Right ventricle myocardium superior (tissue), 1 donor: ENCODE measurements around the gene FAM219B. TPM values are rescaled to one million over a fixed set of nuclear protein-coding genes. Genes with fewer than 3 reads are reported as not detected.
"Not testable (repeated sequence)": the region's sequence is repeated elsewhere in the genome, so short reads cannot be mapped to it uniquely, and the experiment has no call there.

ENCODE experiments used
- ATAC-seq: fragments of 200-7000 bp; cut with Tn5 transposase; one replicate; pipeline ENCODE4 v1.9.1; 2020; ENCODE audit warnings: mild to moderate bottlenecking; ENCODE audit not compliant: poor library complexity
- DNase-seq: peaks from one replicate; pipeline ENCODE4 v3.0.0-alpha.2; 2020
- intact Hi-C: fragments of 100-400 bp; cut with DNase I; formaldehyde crosslinking; loops from one replicate; pipeline ENCODE4 v1.11.2; 2022
- long read RNA-seq: library from polyadenylated mRNA; unstranded; transcript quantifications from one replicate; pipeline ENCODE4 v2.0.0, GENCODE V29; 2021
- total RNA-seq: library from RNA; stranded (reverse); fragmentation: NEBNext Ultra II Directional; extraction: Animal tissue kit (Norgen Biotek cat#: 25700); gene quantifications from one replicate; pipeline ENCODE4 v1.2.1, GENCODE V29; 2021
- donor health status: DM: no; HTN: yes; CAD: no; lungs with severe emphysema.

The FAM219B gene, protein sequence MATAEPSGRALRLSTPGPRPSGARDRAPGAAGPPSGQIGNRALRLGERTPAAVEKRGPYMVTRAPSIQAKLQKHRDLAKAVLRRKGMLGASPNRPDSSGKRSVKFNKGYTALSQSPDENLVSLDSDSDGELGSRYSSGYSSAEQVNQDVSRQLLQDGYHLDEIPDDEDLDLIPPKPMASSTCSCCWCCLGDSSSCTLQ
- total RNA-seq, result 115 TPM
- long read RNA-seq, transcript FAM219B-201 (5 exons, 3,550 nt), result major isoform, 82 of 183 reads
- long read RNA-seq, transcript FAM219B-202 (5 exons, 587 nt), result minor isoform, 26 of 183 reads
- long read RNA-seq, transcript FAM219B-217 (4 exons, 3,219 nt), result minor isoform, 19 of 183 reads
- long read RNA-seq, partial matches to known transcripts, result 4 of 183 reads
- long read RNA-seq, other reads (novel, unspliced or antisense), result 39 of 183 reads

- ATAC-seq (peak; percentile 96), DNase-seq (peak; percentile 97)
- intact Hi-C loops, result no loop called here
These were observed at the start of gene FAM219B for GRCh38 chr15:74906450-74907162. TSS of gene FAM219B (minus strand) at chr15:74906851. CDS start at chr15:74906800, 51 bp downstream.

DNA sequence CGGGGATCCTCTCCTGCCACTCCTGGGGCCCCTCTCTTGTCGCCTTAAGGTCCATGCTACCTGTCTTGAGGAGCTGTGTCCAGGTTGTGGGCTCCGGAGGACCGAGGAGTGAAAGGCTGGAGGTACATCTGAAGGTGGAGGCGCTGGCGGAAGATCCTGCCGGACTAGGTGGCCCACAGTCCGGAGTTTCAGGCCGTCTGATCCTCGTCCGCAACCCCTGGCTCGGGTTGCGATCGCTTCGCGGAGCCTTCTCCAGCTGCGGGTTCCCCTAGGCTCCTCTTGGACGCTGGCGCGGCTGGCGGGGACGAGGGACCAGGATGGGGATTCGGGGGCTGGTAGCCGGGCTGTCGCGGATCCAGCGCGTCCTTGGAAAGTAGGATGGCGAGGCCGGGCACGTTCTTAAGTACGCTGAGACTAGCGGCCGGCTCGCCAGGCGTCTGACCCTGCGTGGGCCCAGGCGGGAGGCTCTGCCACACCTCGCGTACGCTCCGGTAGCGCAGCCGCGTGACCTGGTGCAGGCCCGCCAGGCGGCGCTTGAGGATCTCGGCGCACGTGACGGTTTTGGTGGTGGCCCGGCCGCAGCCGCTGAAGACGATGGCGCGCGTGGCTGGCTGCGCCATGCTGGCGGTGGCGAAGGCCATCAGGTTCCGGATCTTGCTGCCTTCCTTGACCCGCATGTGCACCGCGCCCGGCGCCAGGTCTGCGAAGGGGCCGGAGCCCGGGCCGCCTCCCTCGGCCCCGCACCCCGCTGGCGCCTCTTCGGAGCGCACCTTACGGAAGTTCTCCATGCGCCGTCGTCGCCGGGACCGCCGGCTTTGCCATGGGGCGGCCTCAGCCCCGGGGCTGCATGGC is 49.4 kb upstream of the FAM219B start:
- intact Hi-C loops, result loop anchor here (10.0 kb wide), 2 partner anchors 249 to 321 kb away; partner anchors contain the start of gene C15orf39
- DNase-seq, result peak; percentile 90

GRCh38 chr15:74955017-74955416 is 48.4 kb upstream of the FAM219B start:
- intact Hi-C loops, result loop anchor here (10.0 kb wide), 2 partner anchors 250 to 320 kb away; partner anchors contain the start of gene C15orf39
- ATAC-seq (no peak), DNase-seq (no peak)

More for the DNA sequence above, 49.4 kb upstream of the FAM219B start:
- peak; percentile 78 for ATAC-seq

GRCh38 chr15:74954515-74954914 is 47.9 kb upstream of the FAM219B start:
- intact Hi-C loops, result loop anchor here (10.0 kb wide), 2 partner anchors 250 to 320 kb away; partner anchors contain the start of gene C15orf39
- ATAC-seq (no peak), DNase-seq (peak; percentile 50)

- no peak for DNase-seq
- no peak for ATAC-seq
- intact Hi-C loops, result loop anchor here (2.0 to 10.0 kb wide), 3 partner anchors 180 to 316 kb away; partner anchors contain the start of gene C15orf39
These were observed 44.4 kb upstream of the FAM219B start for GRCh38 chr15:74951006-74951405.

GRCh38 chr15:74950078-74950908 is 43.6 kb upstream of the FAM219B start:
- intact Hi-C loops, result loop anchor here (2.0 to 10.0 kb wide), 3 partner anchors 179 to 315 kb away; partner anchors contain the start of gene C15orf39
- ATAC-seq (peak; percentile 81), DNase-seq (peak; percentile 60)

- intact Hi-C loops, result no loop called here
- ATAC-seq, result peak; percentile 98
- DNase-seq, result peak; percentile 96
These were observed 31.1 kb upstream of the FAM219B start, which contains the start of gene COX5A for GRCh38 chr15:74937590-74938371. TSS of gene COX5A (minus strand) at chr15:74938073. CDS start at chr15:74938014, 59 bp downstream.

DNA sequence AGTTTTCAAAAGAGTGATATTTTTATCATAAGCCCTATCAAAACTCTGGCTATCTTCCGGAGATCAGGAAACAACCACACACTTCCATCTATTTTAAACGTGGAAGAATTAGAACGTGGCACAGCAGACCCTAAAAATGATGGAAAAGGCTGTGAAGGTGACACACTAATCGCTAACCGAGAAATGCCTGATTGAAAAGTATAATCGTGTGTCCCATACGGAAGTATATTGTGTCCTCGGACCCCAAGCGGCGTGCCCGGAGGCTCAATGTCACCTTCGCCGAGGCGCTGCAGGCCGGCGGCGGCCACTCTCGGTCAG is 30.6 kb upstream of the FAM219B start:
- intact Hi-C loops, result no loop called here
- no peak for DNase-seq
- no peak for ATAC-seq

DNA sequence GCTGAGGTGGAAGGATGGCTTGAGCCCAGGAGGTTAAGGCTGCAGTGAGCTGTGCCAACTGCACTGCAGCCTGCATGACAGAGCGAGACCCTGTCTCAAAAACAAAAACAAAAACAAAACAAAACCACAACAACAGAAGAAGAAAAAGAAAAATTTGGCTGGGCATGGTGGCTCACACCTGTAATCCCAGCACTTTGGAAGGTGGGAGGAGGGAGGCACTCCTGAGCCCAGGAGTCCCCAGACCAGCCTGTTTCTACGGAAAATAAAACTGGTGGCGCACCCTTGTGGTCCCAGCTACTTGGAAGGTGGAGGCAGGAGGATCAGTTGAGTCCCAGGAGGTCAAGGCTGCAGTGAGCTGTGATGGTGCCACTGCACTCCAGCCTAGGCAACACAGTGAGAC is 28.5 kb upstream of the FAM219B start:
- intact Hi-C loops, DNase-seq, ATAC-seq: not testable (repeated sequence)

DNA sequence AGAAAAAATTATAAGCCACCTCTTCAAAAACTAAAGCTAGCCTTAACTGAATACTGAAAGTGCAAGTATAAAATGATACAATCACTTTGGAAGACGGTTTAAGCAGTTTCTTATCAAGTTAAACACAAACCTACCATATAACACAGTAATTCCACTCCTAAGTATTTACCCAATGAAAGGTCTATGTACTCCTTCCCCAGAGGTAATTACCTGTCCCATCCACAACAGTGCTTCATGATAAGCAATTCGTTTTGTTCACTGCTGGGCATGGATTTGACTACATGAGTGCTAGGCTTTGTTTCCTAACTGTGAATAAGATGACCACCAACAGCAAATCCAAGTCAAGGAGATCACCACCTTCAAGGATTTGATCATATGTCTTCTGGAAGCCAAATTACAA is 26.9 kb upstream of the FAM219B start:
- intact Hi-C loops, result no loop called here
- DNase-seq, result no peak
- ATAC-seq, result no peak

DNA sequence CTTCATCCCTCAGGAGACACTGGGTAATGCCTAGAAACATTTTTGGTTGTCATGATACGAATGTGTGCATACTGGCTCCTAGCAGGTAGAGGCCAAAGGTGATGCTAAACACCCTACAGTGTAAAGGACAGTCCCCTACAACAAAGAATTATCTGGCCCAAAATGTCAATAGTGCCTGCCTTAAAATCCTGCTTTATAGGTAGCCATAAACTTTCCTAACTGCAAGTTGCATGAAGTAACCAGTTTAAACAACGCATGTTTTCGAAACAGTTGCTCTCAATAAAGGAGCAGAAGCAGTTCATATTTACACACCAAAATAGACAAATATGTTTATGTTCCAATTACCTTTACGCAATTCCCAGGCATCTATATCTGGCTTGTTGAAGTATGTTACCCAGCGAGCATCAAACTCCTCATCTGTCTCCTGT is 22.1 kb upstream of the FAM219B start:
- ATAC-seq (no peak), DNase-seq (no peak)
- intact Hi-C loops, result no loop called here

GRCh38 chr15:74924525-74924924 is 17.9 kb upstream of the FAM219B start:
- ATAC-seq, result no peak
- no peak for DNase-seq
- intact Hi-C loops, result no loop called here

GRCh38 chr15:74920456-74920855 is 13.8 kb upstream of the FAM219B start:
- ATAC-seq (no peak), DNase-seq (no peak)
- intact Hi-C loops, result no loop called here

- no peak for DNase-seq
- no peak for ATAC-seq
- intact Hi-C loops, result no loop called here
These were observed 11.0 kb upstream of the FAM219B start for GRCh38 chr15:74917676-74918075.

GRCh38 chr15:74913799-74914198 is 7.1 kb upstream of the FAM219B start:
- DNase-seq, ATAC-seq, intact Hi-C loops: not testable (repeated sequence)

DNA sequence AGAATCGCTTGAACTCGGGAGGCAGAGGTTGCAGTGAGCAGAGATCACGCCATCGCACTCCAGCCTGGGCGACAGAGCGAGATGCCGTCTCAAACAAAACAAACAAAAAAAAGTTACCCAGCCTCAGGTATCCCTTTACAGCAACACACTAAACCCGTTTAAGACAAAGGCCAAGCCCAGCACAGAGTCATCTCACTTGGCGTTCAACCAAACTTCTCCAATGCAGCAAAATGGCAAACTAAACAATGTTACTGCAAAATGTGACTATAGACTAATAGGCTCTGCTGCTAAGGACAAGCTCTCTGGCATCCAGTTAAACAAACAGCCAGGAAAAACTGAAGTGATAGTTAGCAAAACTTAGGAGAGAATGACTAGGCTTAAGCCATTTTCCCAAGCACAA is 6.4 kb upstream of the FAM219B start:
- no peak for DNase-seq
- no peak for ATAC-seq
- intact Hi-C loops, result no loop called here

DNA sequence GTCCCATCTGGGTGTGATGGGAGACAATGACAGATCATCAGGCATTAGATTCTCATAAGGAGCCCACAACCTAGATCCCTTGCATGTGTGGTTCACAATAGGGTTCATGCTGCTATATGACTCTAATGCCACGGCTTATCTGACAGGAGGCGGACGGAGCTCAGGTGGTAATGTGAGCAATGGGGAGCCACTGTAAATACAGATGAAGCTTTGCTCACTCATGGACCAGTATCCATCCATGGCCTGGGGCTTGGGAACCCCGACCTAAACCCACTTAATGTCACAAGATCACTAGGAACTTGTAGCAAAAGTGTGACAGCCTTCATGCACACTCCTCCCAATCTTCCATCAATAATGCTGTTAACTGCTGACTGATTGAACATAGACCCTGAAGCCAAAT is 2.0 kb upstream of the FAM219B start:
- ATAC-seq, result no peak
- DNase-seq, result no peak
- intact Hi-C loops, result no loop called here
